GM12892 (cell line): ENCODE data around the gene AP4B1.

Source experiments
- POLR2A ChIP-seq: IDR thresholded peaks from 2 replicates; pipeline ENCODE4 v1.6.1; 2011; ENCODE audit warnings: low read depth, low read length, control low read depth
- TAF1 ChIP-seq: IDR thresholded peaks from 2 replicates; pipeline ENCODE4 v1.6.1; 2011; ENCODE audit warnings: low read depth, mild to moderate bottlenecking, control low read depth, low read length, borderline replicate concordance

DNA sequence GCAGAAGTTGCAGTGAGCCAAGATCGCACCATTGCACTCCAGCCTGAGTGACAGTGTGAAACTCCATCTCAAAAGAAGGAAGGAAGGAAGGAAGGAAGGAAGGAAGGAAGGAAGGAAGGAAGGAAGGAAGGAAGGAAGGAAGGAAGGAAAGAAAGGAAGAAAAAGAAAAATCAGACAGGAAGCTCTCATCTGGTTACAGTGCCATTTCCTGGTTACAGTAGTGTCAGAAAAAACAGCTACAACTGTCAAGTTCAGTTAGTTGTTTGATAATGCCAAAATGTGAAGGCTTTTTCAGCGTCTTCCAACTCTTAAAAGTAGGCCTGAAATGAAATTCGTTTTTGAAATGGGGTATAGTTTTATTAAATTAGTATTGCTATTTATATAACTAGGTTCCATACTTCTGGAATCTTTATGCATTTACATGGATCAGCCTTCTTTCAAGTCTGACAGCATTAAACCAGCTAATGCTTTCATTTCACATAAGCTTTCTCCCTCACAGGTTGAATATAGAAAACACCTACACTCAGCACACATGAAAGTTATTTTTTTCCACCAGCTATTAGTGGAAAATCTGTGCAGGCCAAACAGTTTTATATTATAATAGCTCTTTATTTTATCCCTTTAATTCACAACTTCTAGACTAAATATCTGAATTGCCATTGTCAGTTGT lies 54.3 kb downstream of the AP4B1 start:
- TF ChIP-seq TAF1: no peak
- TF ChIP-seq POLR2A: no peak
